ENCODE results near the gene LENG8.

- no peak for TF ChIP-seq CTCF (IDR thresholded peaks at IDR 0.05)
- TF ChIP-seq POLR2A (IDR thresholded peaks at IDR 0.05): no peak
Observed at GRCh38 chr19:54422136-54422535, 26.9 kb upstream of the LENG8 start.

All from Peyer's patch (tissue), 4 donors.